Kidney epithelial cell (primary cell): Measurements from ENCODE around the gene ORC6. TPM values are rescaled to one million over a fixed set of nuclear protein-coding genes. Genes with fewer than 3 reads are reported as not detected.

Experiments
- DNase-seq: peaks from one replicate; pipeline ENCODE4 v3.0.0-alpha.2; 2010; ENCODE audit warnings: low read depth
- H3K27me3 ChIP-seq: 2 replicates; pipeline ENCODE4 v1.6.0; 2011; ENCODE audit warnings: low read length; ENCODE audit not compliant: control insufficient read depth, insufficient read depth
- H3K36me3 ChIP-seq: 2 replicates; pipeline ENCODE4 v1.5.1; 2011; ENCODE audit warnings: low read length; ENCODE audit not compliant: control insufficient read depth, insufficient read depth
- H3K4me3 ChIP-seq: 2 replicates; pipeline ENCODE4 v1.5.1; 2011; ENCODE audit warnings: low read depth, mild to moderate bottlenecking, control low read depth, low read length
- total RNA-seq: library from RNA; depleted of rRNA; stranded (reverse); fragments of >200 nt; gene quantifications from 2 replicates; pipeline ENCODE4 v1.2.3, GENCODE V29; 2015
- TF ChIP-seq, protein P1 (sequence below): IDR thresholded peaks from 2 replicates; pipeline ENCODE4 v1.5.1; 2011; ENCODE audit warnings: mild to moderate bottlenecking, moderate library complexity, low read length, control low read depth, inconsistent platforms; ENCODE audit not compliant: insufficient read depth, poor library complexity, severe bottlenecking

Gene ORC6
- total RNA-seq, 1 donor from 2014 or later: 7.5 TPM

DNA sequence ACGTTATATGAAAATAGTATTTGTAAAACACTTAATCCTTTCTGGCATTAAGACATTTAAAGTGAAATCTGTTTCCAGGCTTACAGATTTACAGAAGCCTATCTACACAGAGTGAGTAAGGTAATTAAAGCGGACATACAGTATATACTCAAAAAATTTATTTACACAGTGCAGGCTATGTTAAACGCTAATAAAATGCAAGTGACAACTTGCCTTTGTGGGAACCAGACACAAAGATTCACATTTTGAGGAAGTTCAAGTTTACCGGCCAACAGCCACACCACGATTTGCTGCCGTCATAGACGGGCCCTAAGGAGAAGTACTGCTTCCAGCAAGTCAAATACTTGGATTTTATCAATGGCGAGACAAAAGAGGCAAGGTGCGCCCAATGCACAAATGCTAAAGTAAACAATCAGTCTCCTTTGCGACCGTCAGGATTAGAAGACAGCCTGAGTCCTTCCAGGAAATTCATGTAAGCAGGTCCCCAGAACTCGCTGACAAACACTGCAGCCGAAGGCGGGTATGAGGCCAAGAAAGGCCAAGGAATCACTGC, 1.3 kb upstream of the ORC6 start:
- no peak for DNase-seq
- TF ChIP-seq, protein P1, sequence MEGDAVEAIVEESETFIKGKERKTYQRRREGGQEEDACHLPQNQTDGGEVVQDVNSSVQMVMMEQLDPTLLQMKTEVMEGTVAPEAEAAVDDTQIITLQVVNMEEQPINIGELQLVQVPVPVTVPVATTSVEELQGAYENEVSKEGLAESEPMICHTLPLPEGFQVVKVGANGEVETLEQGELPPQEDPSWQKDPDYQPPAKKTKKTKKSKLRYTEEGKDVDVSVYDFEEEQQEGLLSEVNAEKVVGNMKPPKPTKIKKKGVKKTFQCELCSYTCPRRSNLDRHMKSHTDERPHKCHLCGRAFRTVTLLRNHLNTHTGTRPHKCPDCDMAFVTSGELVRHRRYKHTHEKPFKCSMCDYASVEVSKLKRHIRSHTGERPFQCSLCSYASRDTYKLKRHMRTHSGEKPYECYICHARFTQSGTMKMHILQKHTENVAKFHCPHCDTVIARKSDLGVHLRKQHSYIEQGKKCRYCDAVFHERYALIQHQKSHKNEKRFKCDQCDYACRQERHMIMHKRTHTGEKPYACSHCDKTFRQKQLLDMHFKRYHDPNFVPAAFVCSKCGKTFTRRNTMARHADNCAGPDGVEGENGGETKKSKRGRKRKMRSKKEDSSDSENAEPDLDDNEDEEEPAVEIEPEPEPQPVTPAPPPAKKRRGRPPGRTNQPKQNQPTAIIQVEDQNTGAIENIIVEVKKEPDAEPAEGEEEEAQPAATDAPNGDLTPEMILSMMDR: no peak
- Histone ChIP-seq H3K27me3 (no peaks in the 10 kb centered on the region), H3K36me3 (no peaks in the 10 kb centered on the region), H3K4me3 (peak overlapping the region; percentile 60)

DNA sequence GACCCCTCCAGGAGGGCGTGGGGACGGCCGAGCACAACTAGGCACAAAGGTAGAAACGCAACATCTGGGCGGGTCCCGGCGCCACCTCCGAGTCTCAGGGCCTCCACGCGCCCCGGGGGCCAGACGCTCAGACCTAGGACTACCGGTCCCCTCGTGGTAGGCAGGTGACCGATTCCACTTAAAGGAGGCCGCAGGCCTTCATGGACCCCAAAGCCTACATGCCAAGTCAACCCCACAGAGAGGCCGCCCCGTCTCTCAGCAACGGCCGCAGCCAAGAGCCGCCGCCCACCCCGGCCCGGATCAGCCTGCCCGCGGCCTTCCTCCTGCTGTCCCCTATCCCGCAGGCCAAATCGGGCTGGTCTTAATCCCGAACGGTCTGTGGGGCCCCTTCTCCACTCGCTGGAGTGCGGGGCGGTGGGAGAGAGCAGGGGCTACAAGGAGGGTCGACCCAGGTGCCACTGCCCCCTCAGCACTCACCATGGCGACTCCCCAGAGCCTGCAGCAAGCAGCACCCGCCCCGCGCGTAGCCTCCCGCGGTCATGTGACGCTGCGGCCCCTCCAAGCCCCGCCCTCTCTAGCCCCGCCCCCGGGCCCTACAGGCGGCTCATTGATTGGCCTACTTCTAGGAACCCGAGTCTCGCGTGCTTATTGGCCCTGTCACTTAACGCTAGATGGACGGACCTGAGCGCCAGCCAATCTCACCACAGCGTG, 650 bp upstream of the ORC6 start, which contains the start of gene VPS35:
TSS of gene VPS35 (minus strand) at position 525 of the 711 bp plus-strand sequence. CDS start at position 480, 45 bp downstream.
- peak within 1 kb of the TSS; percentile 60 for H3K4me3 ChIP-seq
- no peaks in the 10 kb centered on the region for H3K27me3 ChIP-seq
- no peaks in the 10 kb centered on the region for H3K36me3 ChIP-seq
- DNase-seq: peak; percentile 88
- TF ChIP-seq, protein P1: peak; percentile 35

DNA sequence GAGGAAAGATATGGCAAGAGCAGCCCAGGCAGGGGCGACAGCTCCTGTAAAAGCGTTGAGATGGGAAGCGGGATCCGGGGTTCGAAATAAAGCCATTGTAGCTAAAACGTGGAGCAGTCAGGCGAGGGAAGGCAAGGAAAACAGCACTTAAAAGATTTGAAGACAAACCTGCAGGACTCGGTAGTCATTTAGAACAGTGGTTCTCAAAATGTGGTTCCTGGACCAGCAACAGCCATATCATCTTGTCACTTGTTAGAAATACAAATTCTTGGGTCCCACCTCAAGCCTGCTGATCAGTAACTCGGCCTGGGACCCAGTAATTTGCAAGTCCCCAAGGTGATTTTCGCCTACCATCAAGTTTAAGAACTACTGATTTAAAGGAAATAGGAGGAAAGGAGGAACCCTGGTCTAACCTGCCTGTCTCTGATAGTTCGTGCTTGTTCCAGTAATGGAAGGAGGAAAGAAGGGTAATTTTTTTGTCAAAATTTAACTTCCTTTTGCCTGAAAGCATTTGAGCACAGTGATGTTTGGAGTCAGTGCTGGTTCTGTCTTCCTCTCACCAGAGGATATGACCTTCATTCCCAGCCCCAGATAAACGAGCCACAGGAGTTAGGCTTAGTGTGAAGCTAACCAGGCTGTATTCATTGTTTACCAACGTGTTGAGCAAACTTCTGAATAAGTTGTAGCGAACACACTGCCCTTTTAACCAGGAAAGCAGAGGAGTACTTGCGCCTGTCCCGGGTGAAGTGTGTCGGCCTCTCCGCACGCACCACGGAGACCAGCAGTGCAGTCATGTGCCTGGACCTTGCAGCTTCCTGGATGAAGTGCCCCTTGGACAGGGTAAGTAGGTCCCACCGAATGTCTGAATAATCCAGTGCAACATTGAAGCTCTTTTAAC, 1.1 kb downstream of the ORC6 start:
- H3K27me3 ChIP-seq: no peaks in the 10 kb centered on the region
- DNase-seq: no peak
- H3K4me3 ChIP-seq: peak overlapping the region; percentile 60
- TF ChIP-seq, protein P1: no peak
- H3K36me3 ChIP-seq: no peaks in the 10 kb centered on the region

DNA sequence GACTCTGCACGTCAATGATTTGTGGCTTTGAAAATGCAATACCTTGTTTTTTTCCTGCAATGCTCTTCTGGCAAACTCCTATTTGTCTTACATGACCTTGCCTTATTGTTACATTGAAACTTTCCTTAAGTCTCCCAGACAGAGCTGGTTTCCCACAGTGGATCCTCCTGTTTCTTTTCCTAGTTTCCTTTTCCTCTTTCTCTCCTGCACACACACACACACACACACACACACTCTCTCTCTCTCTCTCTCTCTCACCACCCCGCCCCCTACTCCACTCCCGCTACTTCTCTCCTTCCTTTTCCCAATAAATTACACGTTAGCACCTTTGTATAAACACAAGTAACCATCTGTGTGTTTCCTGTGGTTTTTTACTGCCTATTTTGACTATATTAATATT, 2.3 kb downstream of the ORC6 start:
- no peak overlapping the region for H3K4me3 ChIP-seq
- no peak for DNase-seq
- no peaks in the 10 kb centered on the region for H3K36me3 ChIP-seq
- TF ChIP-seq, protein P1: no peak
- H3K27me3 ChIP-seq: no peaks in the 10 kb centered on the region

DNA sequence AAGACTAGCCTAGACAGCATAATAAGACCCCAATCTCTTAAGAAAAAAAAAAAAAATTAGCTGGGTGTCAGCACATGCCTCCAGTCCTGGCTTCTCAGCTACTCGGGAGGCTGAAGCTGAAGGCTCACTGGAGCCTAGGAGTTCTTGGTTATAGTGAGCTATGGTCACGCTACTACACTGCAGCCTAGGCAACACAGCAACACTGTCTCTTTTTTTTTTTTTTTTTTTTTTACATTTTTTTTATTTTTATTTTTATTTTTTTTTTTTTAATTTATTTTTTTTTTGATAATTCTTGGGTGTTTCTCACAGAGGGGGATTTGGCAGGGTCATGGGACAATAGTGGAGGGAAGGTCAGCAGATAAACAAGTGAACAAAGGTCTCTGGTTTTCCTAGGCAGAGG, 4.1 kb downstream of the ORC6 start:
- Histone ChIP-seq H3K4me3 (no peak overlapping the region), H3K36me3 (no peaks in the 10 kb centered on the region), H3K27me3 (no peaks in the 10 kb centered on the region)
- DNase-seq: no peak
- TF ChIP-seq, protein P1: no peak
